ENCODE results near the gene ZBTB39. TPM values are rescaled to one million over a fixed set of nuclear protein-coding genes. Genes with fewer than 3 reads are reported as not detected.

The ZBTB39 gene
- polyA plus RNA-seq, 1 donor from 2014 or later = 6.4 TPM

DNA sequence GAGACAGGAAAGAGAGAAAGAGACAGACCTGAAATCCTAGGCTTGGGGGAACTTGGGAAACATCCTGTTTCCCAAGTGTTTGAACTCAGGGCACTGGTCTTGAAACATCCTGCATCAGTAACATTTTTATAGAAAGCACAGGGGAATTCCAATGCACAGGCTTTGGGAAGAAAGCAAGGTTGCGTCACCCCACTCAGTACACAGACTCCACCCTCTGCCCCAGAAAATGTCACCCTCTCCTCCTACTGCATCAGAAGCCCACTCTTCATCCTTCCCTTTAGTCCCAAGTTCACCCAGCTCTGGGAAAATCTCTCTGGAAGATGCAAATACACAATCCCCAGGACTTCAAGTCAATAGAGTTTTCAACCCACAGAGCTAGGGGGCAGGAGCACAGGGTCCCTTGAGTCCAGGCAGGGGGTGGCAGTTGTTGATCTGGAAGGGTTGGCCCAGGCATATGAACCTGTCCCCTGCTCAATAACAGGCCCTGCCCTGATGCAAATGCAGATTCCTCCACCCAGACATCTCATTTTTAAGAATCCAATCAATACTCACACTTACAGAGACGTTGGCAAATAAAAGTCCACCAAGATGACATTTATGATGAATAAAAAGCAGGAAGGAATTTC is 50.6 kb downstream of the ZBTB39 start:
- Histone ChIP-seq H3K27me3 (ENCODE audit: insufficient read depth, low read depth, low read length) (no peaks in the 10 kb centered on the region), H4K20me1 (ENCODE audit: insufficient read depth) (no peaks in the 10 kb centered on the region), H3K27ac (ENCODE audit: low read length) (no peak overlapping the region), H3F3A (ENCODE audit: insufficient read depth, low read length, poor library complexity, severe bottlenecking) (no peaks in the 10 kb centered on the region), H3K36me3 (ENCODE audit: insufficient read depth, low read length) (no peaks in the 10 kb centered on the region), H2AFZ (ENCODE audit: low read depth, low read length) (no peak overlapping the region), H3K4me2 (ENCODE audit: low read length) (no peak overlapping the region), H3K9me2 (ENCODE audit: insufficient read depth, low read length) (no peaks in the 10 kb centered on the region), H3K4me3 (ENCODE audit: low read length) (no peak overlapping the region), H3K9me3 (ENCODE audit: low read length) (no peaks in the 10 kb centered on the region), H3K79me2 (replicated peaks; ENCODE audit: insufficient read depth, low read length) (no peaks in the 10 kb centered on the region), H3K9ac (ENCODE audit: low read length) (no peak overlapping the region)
- TF ChIP-seq, protein P1, sequence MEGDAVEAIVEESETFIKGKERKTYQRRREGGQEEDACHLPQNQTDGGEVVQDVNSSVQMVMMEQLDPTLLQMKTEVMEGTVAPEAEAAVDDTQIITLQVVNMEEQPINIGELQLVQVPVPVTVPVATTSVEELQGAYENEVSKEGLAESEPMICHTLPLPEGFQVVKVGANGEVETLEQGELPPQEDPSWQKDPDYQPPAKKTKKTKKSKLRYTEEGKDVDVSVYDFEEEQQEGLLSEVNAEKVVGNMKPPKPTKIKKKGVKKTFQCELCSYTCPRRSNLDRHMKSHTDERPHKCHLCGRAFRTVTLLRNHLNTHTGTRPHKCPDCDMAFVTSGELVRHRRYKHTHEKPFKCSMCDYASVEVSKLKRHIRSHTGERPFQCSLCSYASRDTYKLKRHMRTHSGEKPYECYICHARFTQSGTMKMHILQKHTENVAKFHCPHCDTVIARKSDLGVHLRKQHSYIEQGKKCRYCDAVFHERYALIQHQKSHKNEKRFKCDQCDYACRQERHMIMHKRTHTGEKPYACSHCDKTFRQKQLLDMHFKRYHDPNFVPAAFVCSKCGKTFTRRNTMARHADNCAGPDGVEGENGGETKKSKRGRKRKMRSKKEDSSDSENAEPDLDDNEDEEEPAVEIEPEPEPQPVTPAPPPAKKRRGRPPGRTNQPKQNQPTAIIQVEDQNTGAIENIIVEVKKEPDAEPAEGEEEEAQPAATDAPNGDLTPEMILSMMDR (IDR thresholded peaks at IDR 0.05; ENCODE audit: poor library complexity, severe bottlenecking) = no peak
- no peak for TF ChIP-seq SMC3 (conservative IDR thresholded peaks at IDR 0.05; ENCODE audit: poor library complexity)
- TF ChIP-seq TAF1 (IDR thresholded peaks at IDR 0.05; ENCODE audit: low read depth) = no peak
- TF ChIP-seq REST (IDR thresholded peaks at IDR 0.05; ENCODE audit: borderline replicate concordance) = no peak
- no peak for TF ChIP-seq RAD21 (conservative IDR thresholded peaks at IDR 0.05)
- TF ChIP-seq POLR2AphosphoS5 (IDR thresholded peaks at IDR 0.05) = no peak
- TF ChIP-seq EZH2 (IDR thresholded peaks at IDR 0.05; ENCODE audit: borderline replicate concordance, insufficient read depth, low read length, poor library complexity, severe bottlenecking) = no peak
- no peak for TF ChIP-seq EP300 (conservative IDR thresholded peaks at IDR 0.05; ENCODE audit: poor library complexity, severe bottlenecking)
- TF ChIP-seq MXI1 (conservative IDR thresholded peaks at IDR 0.05; ENCODE audit: poor library complexity, severe bottlenecking) = no peak

DNA sequence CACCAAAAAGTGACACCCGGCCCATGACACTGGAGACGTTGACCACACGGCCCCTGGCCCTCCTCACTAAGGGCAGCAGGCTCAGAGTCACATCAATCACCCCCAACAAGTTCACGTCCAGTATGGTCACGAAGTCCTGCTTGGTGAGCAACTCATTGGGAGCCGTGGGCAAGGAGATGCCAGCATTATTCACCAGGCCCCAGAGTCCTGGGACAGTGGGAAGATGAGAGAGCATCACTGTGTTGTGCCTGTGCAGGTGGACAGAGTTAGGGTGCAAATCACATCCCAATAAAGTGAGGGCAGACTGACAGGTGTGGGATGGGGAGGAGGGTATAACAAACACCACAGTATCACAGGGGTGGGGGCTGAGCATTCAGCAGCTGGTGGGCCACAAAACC is 51.4 kb downstream of the ZBTB39 start:
- Histone ChIP-seq H3K4me2 (ENCODE audit: low read length) (no peak overlapping the region), H3K9me3 (ENCODE audit: low read length) (no peaks in the 10 kb centered on the region), H2AFZ (ENCODE audit: low read depth, low read length) (no peak overlapping the region), H3K79me2 (replicated peaks; ENCODE audit: insufficient read depth, low read length) (no peaks in the 10 kb centered on the region), H3K36me3 (ENCODE audit: insufficient read depth, low read length) (no peaks in the 10 kb centered on the region), H3F3A (ENCODE audit: insufficient read depth, low read length, poor library complexity, severe bottlenecking) (no peaks in the 10 kb centered on the region), H3K9me2 (ENCODE audit: insufficient read depth, low read length) (no peaks in the 10 kb centered on the region), H3K27ac (ENCODE audit: low read length) (no peak overlapping the region), H3K9ac (ENCODE audit: low read length) (no peak overlapping the region), H3K27me3 (ENCODE audit: insufficient read depth, low read depth, low read length) (no peaks in the 10 kb centered on the region), H4K20me1 (ENCODE audit: insufficient read depth) (no peaks in the 10 kb centered on the region), H3K4me3 (ENCODE audit: low read length) (no peak overlapping the region)
- TF ChIP-seq MXI1 (conservative IDR thresholded peaks at IDR 0.05; ENCODE audit: poor library complexity, severe bottlenecking) = no peak
- TF ChIP-seq EZH2 (IDR thresholded peaks at IDR 0.05; ENCODE audit: borderline replicate concordance, insufficient read depth, low read length, poor library complexity, severe bottlenecking) = no peak
- no peak for TF ChIP-seq TAF1 (IDR thresholded peaks at IDR 0.05; ENCODE audit: low read depth)
- TF ChIP-seq, protein P1 (IDR thresholded peaks at IDR 0.05; ENCODE audit: poor library complexity, severe bottlenecking) = no peak
- no peak for TF ChIP-seq EP300 (conservative IDR thresholded peaks at IDR 0.05; ENCODE audit: poor library complexity, severe bottlenecking)
- TF ChIP-seq SMC3 (conservative IDR thresholded peaks at IDR 0.05; ENCODE audit: poor library complexity) = no peak
- no peak for TF ChIP-seq POLR2AphosphoS5 (IDR thresholded peaks at IDR 0.05)
- no peak for TF ChIP-seq REST (IDR thresholded peaks at IDR 0.05; ENCODE audit: borderline replicate concordance)
- TF ChIP-seq RAD21 (conservative IDR thresholded peaks at IDR 0.05) = no peak
